ENCODE data around the gene TMEM54.

The TMEM54 gene

DNA sequence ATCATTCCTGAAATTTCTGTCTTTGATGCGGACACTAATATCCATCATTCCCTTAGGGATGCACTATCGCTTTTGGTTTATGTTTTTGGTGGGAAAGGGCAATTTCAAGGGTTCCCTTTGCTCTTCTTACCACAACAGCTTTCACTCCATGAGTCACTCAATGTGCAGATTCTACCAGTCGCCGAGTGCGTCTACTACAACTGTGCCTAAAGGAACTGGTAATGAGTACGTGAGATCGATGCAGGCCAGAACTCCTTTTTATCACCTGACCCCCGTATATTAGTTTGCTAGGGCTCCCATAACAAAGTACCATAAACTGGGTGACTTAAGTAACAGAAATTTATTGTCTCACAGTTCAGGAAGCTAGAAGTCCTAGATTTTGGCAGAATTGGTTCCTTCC, 27.5 kb upstream of the TMEM54 start:
- Mint-ChIP-seq H3K36me3 (peaks cover 0 to 4% of the 10 kb centered on the region in 2 donors), H3K4me1 (peaks cover 15 to 27% of the 10 kb centered on the region in 2 donors), H3K9me3 (no peaks in the 10 kb centered on the region), H3K27ac (no peak overlapping the region), H3K4me3 (no peak overlapping the region), H3K27me3 (peaks cover 28 to 29% of the 10 kb centered on the region in 2 donors)
- DNase-seq, result no peak
- ATAC-seq (replicated peaks), result no peak

DNA sequence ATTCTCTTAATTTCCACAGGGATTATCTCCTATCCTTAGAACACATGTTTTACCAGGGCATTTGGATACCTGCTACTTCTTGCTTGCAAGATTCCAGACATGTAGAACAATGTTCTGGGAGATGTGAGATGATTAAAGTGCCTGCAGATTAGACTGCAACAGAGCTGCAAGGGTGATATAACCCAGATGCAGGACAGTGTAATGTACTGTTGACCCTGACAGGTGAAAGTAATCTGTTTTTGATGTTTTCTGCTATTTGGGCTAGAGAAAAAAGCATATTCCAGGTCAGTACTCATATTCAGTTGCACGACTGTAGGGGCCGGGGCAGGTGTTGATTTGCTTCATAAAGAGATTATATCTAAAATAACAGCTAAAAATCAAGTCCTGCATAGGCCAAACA, 27.1 kb upstream of the TMEM54 start:
- no peak for ATAC-seq (replicated peaks)
- no peaks in the 10 kb centered on the region for H3K9me3 Mint-ChIP-seq
- H3K4me3 Mint-ChIP-seq, result no peak overlapping the region
- H3K27ac Mint-ChIP-seq, result no peak overlapping the region
- H3K36me3 Mint-ChIP-seq, result peaks cover 0 to 4% of the 10 kb centered on the region in 2 donors
- DNase-seq, result no peak
- peaks cover 18 to 22% of the 10 kb centered on the region in 2 donors for H3K4me1 Mint-ChIP-seq
- peaks cover 32 to 34% of the 10 kb centered on the region in 2 donors for H3K27me3 Mint-ChIP-seq

DNA sequence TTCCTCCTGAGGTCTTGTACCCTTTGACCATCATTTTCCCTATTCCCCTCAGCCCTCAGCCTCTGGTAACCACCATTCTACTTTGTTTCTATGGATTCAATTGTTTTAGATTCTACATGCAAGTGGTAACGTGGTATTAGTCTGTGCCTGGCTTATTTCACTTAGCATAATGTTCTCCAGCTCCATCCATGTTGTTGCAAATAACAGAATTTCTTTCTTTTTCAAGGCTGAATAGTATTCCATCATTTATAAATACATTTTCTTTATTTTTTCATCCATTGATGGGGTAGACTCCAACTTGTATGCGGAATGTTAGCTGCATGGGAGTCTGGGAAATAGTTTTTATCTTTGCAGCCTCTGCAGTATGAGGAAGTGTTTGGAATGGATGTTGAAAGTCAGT, 26.3 kb upstream of the TMEM54 start:
- Mint-ChIP-seq H3K4me1 (peaks cover 18 to 21% of the 10 kb centered on the region in 2 donors), H3K36me3 (peaks cover 1 to 4% of the 10 kb centered on the region in 2 donors), H3K27me3 (peaks cover 41 to 42% of the 10 kb centered on the region in 2 donors), H3K9me3 (no peaks in the 10 kb centered on the region), H3K27ac (no peak overlapping the region), H3K4me3 (no peak overlapping the region)
- DNase-seq (no peak), ATAC-seq (replicated peaks) (no peak)

DNA sequence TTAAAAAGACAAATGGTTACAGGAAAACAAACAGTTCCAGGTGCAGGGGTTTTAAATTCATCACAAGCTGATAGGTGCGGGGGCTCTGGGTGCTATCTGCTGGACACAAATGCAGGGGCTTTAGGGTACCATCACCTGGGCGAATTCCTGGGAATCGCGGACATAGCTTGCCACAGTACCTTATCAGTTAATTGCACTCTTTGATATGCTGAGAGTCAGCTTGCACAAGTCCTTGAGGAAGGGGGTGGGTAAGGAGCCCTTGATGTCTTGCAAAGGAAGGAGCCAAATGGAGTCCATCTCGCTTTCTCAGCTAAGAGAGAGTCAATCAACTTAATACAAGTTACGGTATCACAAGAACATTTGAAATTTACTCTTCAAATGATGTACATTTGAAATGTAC, 25.4 kb upstream of the TMEM54 start:
- H3K27ac Mint-ChIP-seq, result no peak overlapping the region
- no peak overlapping the region for H3K4me3 Mint-ChIP-seq

DNA sequence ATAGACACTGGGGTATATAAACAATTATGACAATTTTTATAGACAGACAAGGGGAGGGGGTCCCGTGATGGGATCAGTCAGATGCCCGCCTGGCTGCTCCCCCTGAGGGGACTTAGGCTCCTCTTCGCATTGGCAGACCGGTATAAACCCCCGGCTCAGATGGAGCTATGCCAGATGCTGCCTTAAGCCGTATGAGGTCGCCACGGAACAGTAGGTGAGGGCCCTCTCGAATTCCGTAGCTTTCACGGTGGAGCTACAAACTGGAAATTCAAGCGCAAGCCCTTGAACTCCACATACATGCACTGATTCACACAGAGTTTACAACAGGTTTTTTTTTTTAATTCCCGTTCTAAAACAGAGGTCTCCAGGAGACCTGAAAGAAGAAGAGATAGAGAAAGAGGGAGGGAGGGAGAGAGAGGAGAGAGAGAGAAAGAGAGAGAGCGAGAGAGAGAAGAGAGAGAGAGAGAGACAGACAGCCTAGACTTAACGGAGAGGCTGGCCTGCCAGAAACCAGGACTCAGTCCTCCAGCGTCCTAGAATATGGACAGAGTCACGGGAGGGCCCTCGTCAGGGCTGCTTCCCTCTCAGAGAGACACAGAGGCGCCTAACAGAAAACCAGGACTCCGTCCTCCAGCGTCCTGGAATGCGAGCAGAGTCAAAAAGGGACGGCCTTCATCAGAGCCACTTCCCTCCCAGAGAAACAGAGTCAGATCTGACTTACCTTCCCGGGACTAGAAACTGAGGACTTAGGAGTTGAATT, 24.4 kb upstream of the TMEM54 start:
- Mint-ChIP-seq H3K27me3 (peaks cover 58 to 60% of the 10 kb centered on the region in 2 donors), H3K36me3 (peaks cover 1 to 4% of the 10 kb centered on the region in 2 donors), H3K4me1 (peaks cover 18 to 21% of the 10 kb centered on the region in 2 donors), H3K4me3 (peak overlapping the region; percentile 4 to 66), H3K9me3 (no peaks in the 10 kb centered on the region), H3K27ac (no peak overlapping the region)
- ATAC-seq (replicated peaks) (peak; percentile 58 to 68), DNase-seq (no peak)

More for the DNA sequence above, 25.4 kb upstream of the TMEM54 start:
- Mint-ChIP-seq H3K36me3 (peaks cover 1 to 4% of the 10 kb centered on the region in 2 donors), H3K9me3 (no peaks in the 10 kb centered on the region), H3K4me1 (peaks cover 18 to 21% of the 10 kb centered on the region in 2 donors), H3K27me3 (peaks cover 50 to 51% of the 10 kb centered on the region in 2 donors)
- DNase-seq (no peak), ATAC-seq (replicated peaks) (no peak)

DNA sequence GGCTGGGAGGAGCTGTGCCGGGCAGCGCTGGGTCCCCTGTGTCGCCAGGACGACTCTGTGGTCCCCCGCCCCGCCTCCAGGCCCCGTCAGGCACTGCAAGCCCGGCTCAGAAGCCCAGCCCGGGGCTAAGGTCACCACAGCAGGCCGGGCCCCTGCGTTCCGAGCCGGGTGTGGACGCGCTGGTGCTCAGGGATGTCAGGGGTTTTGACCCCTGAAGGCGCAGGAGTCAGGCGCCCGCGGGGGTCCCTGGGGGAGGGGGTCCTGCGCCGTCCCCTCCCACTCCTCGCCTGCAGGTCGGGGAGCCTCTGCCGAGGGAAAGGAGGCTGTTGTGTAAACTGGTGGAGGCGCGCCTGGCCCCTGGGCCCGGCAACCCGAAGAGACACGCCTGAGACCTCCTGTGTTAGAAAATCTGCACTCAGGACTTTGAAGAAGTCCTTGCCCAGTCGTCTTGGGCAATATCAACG, 23.7 kb upstream of the TMEM54 start:
- DNase-seq, result no peak
- Mint-ChIP-seq H3K27ac (no peak overlapping the region), H3K9me3 (no peaks in the 10 kb centered on the region), H3K27me3 (peaks cover 64 to 65% of the 10 kb centered on the region in 2 donors), H3K4me1 (peaks cover 18 to 21% of the 10 kb centered on the region in 2 donors), H3K36me3 (peaks cover 1 to 4% of the 10 kb centered on the region in 2 donors), H3K4me3 (peak overlapping the region; percentile 4 to 66)
- peak; percentile 63 to 68 for ATAC-seq (replicated peaks)

DNA sequence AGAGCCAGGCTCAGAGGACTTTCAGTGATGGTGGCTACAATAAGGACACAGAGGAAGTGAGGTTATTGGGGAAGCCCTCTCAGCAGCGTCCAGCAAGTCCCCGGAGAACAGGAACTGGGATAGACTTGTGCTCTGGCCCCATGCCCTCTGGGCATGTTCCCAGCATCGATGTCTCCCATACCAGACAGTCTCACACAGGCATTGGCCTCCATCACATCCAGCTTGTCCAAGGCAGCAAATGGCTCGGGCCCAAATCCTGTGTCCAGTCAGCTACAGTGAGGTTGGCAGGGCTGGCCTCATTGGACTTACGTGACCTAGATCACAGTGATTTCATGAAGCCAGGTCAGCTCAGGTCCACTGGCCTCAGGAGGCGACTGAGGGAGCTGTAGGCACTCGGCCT, 19.6 kb upstream of the TMEM54 start:
- DNase-seq (no peak), ATAC-seq (replicated peaks) (no peak)
- Mint-ChIP-seq H3K4me1 (peaks cover 18 to 19% of the 10 kb centered on the region in 2 donors), H3K27ac (no peak overlapping the region), H3K27me3 (peaks cover 69 to 84% of the 10 kb centered on the region in 2 donors), H3K4me3 (no peak overlapping the region), H3K36me3 (peaks cover 0 to 1% of the 10 kb centered on the region in 2 donors), H3K9me3 (no peaks in the 10 kb centered on the region)

DNA sequence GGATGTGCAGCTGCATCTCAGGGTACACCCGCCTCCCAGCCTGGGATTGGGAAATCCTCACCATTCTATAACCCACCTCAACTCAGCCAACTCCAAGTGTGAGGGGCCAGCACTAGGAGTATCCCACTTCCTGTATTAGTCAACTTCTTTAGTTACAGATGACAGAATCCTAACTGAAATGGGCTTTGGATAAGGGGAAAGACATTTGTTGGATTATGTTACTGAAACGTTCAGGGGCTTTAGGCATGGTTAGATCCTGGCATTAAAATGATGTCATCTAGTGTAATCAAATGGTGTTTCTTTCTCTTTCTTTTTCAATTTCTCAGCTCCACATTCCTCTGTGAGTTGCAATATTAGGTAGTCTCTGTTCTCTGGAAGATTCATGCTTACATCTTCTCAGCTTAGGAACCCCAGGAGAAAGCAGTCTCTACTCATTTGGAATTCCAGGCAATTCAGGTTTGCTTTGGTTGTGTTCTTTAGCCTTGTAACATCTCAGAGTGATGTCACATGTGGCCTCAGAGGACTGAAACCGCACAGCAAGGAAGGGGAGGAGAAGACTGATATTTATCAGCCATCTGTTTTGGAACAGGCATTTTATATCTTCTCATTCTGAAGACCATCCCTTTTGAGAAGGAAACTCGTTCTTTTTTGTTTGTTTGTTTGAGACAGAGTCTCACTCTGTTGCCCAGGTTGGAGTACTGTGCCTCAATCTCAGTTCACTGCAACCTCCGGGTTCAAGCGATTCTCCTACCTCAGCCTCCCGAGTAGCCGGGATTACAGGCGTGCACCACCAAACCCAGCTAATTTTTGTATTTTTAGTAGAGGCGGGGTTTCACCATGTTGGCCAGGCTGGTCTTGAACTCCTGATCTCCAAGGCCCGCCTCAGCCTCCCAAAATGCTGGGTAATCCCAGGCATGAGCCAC, 18.9 kb upstream of the TMEM54 start:
- DNase-seq, result no peak
- H3K4me1 Mint-ChIP-seq, result peaks cover 10 to 11% of the 10 kb centered on the region in 2 donors
- no peak overlapping the region for H3K4me3 Mint-ChIP-seq
- peaks cover 66 to 83% of the 10 kb centered on the region in 2 donors for H3K27me3 Mint-ChIP-seq
- peaks cover 0 to 1% of the 10 kb centered on the region in 2 donors for H3K36me3 Mint-ChIP-seq
- no peaks in the 10 kb centered on the region for H3K9me3 Mint-ChIP-seq
- no peak for ATAC-seq (replicated peaks)
- no peak overlapping the region for H3K27ac Mint-ChIP-seq

DNA sequence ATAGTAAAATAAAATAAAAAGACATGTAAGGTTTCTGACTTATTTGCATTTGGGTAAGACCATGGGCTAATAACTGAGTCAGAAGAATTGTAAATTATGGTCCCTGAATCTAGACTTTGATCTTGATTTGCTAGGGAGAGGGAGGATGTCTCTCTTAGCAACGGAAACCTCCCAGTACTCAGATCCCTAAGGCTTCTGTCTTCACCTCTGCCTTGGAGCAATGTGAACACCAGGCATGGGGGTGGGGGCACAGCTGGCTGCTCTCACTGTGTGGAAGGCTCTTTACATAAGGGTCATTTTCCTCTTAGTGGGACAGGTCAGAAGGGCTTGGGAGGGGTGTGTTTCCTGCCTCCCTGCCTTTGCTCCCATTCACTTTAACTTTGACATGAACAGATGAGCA, 17.0 kb upstream of the TMEM54 start:
- no peaks in the 10 kb centered on the region for H3K9me3 Mint-ChIP-seq

DNA sequence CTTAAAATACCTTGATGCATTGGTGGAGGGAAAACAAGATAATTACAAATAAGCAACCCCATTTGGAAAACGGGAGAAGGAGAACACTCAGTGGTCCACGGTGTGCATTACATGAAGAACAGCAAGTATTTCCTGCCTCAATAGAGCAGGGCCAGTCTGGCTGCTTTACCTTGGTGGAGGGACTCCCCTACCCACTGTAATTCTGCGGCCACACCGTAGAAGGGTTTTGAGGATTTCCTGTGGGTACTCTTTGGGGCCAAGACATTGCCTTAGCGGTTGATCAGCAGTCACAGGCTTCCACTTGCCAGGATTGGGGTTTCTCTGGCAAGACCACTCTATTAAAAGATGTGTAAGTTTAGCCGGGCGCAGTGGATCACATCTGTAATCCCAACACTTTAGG, 16.3 kb upstream of the TMEM54 start:
- peaks cover 43 to 62% of the 10 kb centered on the region in 2 donors for H3K27me3 Mint-ChIP-seq
- no peak overlapping the region for H3K4me3 Mint-ChIP-seq
- H3K9me3 Mint-ChIP-seq, result no peaks in the 10 kb centered on the region
- no peaks in the 10 kb centered on the region for H3K4me1 Mint-ChIP-seq
- no peaks in the 10 kb centered on the region for H3K36me3 Mint-ChIP-seq
- DNase-seq (no peak), ATAC-seq (replicated peaks) (no peak)
- H3K27ac Mint-ChIP-seq, result no peak overlapping the region

More for the DNA sequence above, 17.0 kb upstream of the TMEM54 start:
- Mint-ChIP-seq H3K4me1 (no peaks in the 10 kb centered on the region), H3K27me3 (peaks cover 50 to 68% of the 10 kb centered on the region in 2 donors), H3K4me3 (no peak overlapping the region), H3K36me3 (peaks cover 0 to 1% of the 10 kb centered on the region in 2 donors), H3K27ac (no peak overlapping the region)
- ATAC-seq (replicated peaks) (no peak), DNase-seq (no peak)

DNA sequence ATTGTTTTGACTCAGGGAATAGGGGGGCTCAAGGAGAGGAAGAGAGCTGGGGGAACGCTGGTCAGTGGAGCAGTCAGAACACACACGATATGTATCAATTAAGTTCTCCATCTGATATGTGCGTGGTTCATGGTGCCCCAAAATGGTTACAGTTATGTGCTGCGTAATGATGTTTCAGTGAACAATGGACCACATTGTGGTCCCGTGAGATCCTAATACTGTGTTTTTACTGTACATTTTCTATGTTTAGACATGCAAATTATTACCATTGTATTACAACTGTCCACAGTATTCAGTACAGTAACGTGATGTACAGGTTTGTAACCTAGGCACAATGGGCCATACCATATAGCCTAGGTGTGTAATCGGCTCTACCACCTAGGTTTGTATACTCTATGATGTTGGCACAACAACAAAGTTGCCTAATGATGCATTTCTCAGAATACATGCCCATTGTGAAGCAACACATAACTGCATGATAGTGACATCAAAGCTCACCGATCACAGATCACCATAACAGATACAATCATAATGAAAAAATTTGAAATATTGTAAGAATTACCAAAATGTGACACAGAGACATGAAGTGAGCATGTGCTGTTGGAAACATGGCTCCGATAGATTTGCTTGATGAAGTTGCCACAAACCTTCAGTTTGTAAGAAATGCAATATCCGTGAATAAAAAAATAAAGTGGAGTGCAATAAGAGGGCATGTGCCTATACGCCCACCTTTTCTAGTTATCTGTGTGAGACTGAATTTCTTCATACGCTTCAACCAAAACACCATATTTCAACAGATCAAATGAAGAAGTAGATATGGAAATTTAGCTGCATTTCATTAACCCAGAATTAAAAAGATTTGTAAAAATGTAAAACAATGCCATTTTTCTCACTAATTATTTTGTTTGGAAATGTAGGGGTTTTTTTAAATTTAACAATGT, 14.8 kb upstream of the TMEM54 start:
- no peak for ATAC-seq (replicated peaks)
- Mint-ChIP-seq H3K27ac (no peak overlapping the region), H3K27me3 (peaks cover 28 to 47% of the 10 kb centered on the region in 2 donors), H3K36me3 (no peaks in the 10 kb centered on the region), H3K9me3 (no peaks in the 10 kb centered on the region), H3K4me3 (no peak overlapping the region), H3K4me1 (no peaks in the 10 kb centered on the region)
- no peak for DNase-seq

DNA sequence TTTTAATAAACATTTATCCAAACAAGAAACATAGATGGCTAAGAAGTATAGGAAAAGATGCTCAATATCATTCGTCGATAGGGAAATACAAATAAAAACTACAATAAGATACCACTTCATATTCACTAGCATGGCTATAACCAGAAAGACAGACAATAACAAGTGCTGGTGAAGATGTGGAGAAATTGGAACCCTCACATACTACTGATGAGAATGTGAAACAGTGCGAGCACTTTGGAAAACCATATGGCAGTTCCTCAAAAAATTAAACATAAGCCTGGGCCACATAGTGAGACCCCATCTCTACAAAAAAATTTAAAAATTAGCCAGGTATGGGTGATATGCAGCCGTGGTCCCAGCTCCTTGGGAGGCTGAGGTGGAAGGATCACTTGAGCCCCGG, 9.1 kb upstream of the TMEM54 start:
- no peak for ATAC-seq (replicated peaks)
- H3K27me3 Mint-ChIP-seq, result peaks cover 4 to 13% of the 10 kb centered on the region in 2 donors
- DNase-seq, result no peak
- H3K4me3 Mint-ChIP-seq, result no peak overlapping the region
- no peaks in the 10 kb centered on the region for H3K4me1 Mint-ChIP-seq
- H3K27ac Mint-ChIP-seq, result no peak overlapping the region
- peaks cover 0 to 1% of the 10 kb centered on the region in 2 donors for H3K9me3 Mint-ChIP-seq
- H3K36me3 Mint-ChIP-seq, result no peaks in the 10 kb centered on the region

DNA sequence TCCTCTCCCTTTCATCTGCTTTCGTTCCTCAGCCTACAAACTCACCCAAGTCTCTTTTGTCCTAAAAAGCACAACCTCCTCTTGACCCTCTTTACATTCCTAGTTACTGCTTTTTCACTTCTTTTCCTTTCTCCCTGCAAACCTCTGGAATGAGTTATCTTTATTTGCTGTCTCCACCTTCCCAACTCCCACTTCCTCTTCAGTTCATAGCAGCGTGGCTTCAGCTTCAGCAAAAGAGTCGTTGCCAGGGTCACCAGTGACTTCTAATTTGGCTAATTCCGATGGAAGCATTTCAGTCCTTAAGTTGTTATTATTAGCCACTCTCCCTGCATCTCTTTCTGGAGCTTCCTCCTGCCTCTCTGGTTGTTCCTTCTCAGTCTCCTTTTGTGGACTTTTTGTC, 6.2 kb upstream of the TMEM54 start:
- peaks cover 0 to 1% of the 10 kb centered on the region in 2 donors for H3K9me3 Mint-ChIP-seq
- no peak overlapping the region for H3K4me3 Mint-ChIP-seq
- no peak for ATAC-seq (replicated peaks)
- no peaks in the 10 kb centered on the region for H3K4me1 Mint-ChIP-seq
- no peak for DNase-seq
- no peaks in the 10 kb centered on the region for H3K36me3 Mint-ChIP-seq
- peaks cover 13 to 27% of the 10 kb centered on the region in 2 donors for H3K27me3 Mint-ChIP-seq
- H3K27ac Mint-ChIP-seq, result no peak overlapping the region
